Measurements from ENCODE around the gene SCARB1. TPM values are rescaled to one million over a fixed set of nuclear protein-coding genes. Genes with fewer than 3 reads are reported as not detected.
A peak's percentile ranks its signal among the peaks of the same experiment; 100 is the strongest.
"Not testable (repeated sequence)": the region's sequence is repeated elsewhere in the genome, so short reads cannot be mapped to it uniquely, and the experiment has no call there.

SCARB1 gene, protein sequence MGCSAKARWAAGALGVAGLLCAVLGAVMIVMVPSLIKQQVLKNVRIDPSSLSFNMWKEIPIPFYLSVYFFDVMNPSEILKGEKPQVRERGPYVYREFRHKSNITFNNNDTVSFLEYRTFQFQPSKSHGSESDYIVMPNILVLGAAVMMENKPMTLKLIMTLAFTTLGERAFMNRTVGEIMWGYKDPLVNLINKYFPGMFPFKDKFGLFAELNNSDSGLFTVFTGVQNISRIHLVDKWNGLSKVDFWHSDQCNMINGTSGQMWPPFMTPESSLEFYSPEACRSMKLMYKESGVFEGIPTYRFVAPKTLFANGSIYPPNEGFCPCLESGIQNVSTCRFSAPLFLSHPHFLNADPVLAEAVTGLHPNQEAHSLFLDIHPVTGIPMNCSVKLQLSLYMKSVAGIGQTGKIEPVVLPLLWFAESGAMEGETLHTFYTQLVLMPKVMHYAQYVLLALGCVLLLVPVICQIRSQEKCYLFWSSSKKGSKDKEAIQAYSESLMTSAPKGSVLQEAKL
- 7.8 TPM for total RNA-seq
- 39.6 TPM for polyA plus RNA-seq

DNA sequence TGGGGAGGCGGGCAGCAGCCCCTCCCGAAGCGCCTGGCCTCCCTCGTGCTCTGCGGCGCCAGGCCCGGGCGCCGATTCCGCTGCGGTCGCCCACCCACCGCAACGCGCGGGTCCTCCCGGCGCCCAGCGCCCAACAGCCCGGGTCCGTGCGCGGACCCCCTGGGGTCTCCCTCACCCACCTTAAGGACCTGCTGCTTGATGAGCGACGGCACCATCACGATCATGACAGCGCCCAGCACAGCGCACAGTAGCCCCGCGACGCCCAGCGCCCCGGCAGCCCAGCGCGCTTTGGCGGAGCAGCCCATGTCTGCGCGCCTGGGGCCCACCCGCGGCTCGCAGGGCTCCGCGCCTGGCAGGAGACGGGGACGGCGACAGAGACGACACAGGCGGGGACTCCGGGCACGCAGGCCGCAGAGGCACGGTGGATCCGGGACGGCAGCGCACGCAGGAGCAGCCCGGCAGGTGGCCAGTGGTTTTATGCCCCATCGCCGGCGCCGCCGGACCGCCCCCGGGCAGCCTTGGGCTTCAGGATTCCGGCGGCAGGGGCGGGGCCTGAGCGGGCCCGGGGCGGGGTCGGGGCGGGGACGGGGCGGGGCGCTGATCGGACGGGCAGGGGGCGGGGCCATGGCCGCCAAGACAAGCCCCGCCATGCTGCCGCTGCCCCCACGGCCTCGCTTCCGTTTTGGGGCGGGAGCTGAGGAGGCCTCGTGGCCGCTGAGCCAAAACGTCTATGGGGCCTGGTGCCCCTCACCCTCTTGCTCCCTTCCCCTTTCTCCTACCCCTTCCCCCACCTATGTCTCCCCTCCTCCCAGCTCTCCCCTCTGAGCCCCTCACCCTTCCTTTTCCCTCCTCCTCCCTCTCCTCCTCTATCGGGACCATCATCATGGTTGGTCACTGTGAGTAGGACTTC, at the start of gene SCARB1:
Gene SCARB1, minus strand, starts transcription at position 449 of the 910 bp plus-strand sequence. Its CDS starts 144 bp downstream, at position 305.
- WGBS = under 1% methylated on average over 89 of the region's 89 CpGs
- peak; percentile 29 for DNase-seq (ENCODE audit: extremely low spot score)
- Histone ChIP-seq H3K4me1 (ENCODE audit: insufficient read depth) (peaks cover 2% of the 10 kb centered on the region), H3K4me3 (ENCODE audit: low read depth, low read length) (peak within 1 kb of the TSS; percentile 76), H3K27ac (ENCODE audit: low read depth) (no peak within 1 kb of the TSS), H3K36me3 (ENCODE audit: insufficient read depth) (no peaks in the 10 kb centered on the region)

DNA sequence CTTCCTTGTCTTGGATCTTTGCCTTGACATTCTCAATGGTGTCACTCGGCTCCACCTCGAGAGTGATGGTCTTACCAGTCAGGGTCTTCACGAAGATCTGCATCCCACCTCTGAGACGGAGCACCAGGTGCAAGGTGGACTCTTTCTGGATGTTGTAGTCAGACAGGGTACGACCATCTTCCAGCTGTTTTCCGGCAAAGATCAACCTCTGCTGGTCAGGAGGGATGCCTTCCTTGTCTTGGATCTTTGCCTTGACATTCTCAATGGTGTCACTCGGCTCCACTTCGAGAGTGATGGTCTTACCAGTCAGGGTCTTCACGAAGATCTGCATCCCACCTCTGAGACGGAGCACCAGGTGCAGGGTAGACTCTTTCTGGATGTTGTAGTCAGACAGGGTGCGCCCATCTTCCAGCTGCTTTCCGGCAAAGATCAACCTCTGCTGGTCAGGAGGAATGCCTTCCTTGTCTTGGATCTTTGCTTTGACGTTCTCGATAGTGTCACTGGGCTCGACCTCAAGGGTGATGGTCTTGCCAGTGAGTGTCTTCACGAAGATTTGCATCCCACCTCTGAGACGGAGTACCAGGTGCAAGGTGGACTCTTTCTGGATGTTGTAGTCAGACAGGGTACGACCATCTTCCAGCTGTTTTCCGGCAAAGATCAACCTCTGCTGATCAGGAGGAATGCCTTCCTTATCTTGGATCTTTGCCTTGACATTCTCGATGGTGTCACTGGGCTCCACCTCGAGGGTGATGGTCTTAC, 49.0 kb upstream of the SCARB1 start:
- not testable (repeated sequence) for H3K27ac ChIP-seq (ENCODE audit: low read depth); H3K4me1 ChIP-seq (ENCODE audit: insufficient read depth)
- 73% methylated on average over 18 of the region's 21 CpGs for WGBS

DNA sequence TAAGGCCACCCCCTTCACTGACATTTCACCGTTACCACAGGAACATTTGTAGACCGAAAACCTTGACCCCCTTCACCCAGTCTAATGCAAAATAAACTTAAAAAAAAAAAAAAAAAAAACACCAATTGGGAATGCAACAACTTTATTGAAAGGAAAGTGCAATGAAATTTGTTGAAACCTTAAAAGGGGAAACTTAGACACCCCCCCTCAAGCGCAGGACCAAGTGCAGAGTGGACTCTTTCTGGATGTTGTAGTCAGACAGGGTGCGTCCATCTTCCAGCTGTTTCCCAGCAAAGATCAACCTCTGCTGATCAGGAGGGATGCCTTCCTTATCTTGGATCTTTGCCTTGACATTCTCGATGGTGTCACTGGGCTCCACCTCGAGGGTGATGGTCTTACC, 47.9 kb upstream of the SCARB1 start:
- H3K4me3 ChIP-seq (ENCODE audit: low read depth, low read length); H3K36me3 ChIP-seq (ENCODE audit: insufficient read depth); H3K27ac ChIP-seq (ENCODE audit: low read depth); DNase-seq (ENCODE audit: extremely low spot score); H3K4me1 ChIP-seq (ENCODE audit: insufficient read depth): not testable (repeated sequence)
- WGBS = 68% methylated on average over 6 of the region's 6 CpGs

More for the DNA sequence above, 49.0 kb upstream of the SCARB1 start:
- not testable (repeated sequence) for DNase-seq (ENCODE audit: extremely low spot score); H3K36me3 ChIP-seq (ENCODE audit: insufficient read depth); H3K4me3 ChIP-seq (ENCODE audit: low read depth, low read length)

DNA sequence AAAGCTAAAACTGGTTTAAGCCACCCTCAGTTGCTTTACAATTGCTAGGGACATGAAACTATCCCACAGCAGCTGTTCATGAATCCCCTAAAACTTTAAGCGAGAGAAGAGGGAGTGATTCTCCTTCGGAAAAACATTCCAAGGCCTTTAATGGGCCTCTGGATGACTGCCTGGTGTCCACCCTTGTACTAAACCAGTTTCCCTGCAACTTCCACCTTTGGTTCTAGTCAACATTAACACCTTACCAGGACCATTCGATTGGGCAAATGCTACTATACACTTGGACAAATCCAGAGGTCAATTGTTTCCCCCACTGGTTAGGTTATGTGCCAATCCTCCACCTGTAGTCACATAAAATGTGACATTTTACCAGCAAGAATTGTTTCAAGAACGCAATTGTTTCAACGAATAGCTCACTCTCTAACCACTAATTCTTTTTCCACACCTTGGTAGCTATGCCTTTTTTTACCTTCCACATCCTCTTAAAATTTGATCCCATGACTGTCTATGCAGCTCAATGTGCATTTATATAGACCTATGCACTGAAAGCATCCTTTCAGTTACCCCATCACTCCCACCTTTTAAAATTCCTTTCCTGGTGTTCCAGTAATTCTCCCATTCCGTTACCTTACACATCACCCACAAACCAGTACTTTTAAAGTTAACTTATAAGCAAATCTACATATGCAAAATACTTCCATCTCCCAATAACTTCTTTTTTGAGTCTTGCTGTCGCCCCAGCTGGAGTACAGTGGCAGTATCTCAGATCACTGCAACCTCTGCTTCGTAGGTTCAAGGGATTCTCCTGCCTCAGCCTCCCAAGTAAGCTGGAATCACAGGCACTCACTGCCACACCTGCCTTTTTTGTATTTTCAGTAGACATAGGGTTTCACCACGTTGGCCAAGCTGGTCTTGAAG, 47.2 kb upstream of the SCARB1 start:
- Histone ChIP-seq H3K4me3 (ENCODE audit: low read depth, low read length) (no peak overlapping the region), H3K27ac (ENCODE audit: low read depth) (no peak overlapping the region), H3K4me1 (ENCODE audit: insufficient read depth) (no peaks in the 10 kb centered on the region), H3K36me3 (ENCODE audit: insufficient read depth) (peaks cover 1% of the 10 kb centered on the region)
- DNase-seq (ENCODE audit: extremely low spot score) = no peak
- 63% methylated on average over 9 of the region's 9 CpGs for WGBS

DNA sequence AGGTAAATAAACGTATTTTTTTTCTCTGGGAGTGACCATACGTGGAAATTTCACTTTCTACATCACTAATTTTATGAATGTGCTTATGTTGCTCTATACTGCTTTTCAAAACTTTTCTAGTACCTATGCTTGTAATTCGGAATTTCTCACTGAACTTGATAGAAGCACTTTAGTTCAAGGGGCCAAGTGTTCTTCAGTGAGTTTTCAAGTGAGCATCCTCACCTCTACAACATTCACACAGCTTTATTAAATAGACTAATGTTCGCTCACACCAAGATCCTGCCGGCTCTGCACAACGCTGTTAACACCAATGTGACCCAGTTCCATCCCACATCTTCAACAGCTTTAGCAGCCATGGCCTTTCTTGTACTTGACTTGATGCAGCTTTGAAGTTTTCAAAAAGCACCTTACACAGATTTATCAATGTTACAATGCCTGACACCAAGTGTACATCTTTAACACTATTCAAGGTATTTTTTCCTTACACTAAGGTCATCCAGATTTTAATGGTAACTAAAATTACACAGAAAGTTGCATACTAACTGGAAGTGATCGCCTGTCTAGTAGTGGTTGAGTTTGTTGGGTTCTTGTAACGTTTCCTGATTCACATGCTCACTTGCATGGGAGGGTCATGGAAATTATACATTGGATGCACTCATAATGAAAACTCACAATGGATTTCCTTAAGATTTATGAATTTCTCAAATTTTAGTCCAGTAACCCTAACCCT, 46.3 kb upstream of the SCARB1 start:
- Histone ChIP-seq H3K27ac (ENCODE audit: low read depth) (no peak overlapping the region), H3K4me1 (ENCODE audit: insufficient read depth) (no peaks in the 10 kb centered on the region), H3K36me3 (ENCODE audit: insufficient read depth) (peaks cover 1% of the 10 kb centered on the region), H3K4me3 (ENCODE audit: low read depth, low read length) (no peak overlapping the region)
- DNase-seq (ENCODE audit: extremely low spot score) = no peak
- WGBS = 64% methylated on average over 8 of the region's 8 CpGs

DNA sequence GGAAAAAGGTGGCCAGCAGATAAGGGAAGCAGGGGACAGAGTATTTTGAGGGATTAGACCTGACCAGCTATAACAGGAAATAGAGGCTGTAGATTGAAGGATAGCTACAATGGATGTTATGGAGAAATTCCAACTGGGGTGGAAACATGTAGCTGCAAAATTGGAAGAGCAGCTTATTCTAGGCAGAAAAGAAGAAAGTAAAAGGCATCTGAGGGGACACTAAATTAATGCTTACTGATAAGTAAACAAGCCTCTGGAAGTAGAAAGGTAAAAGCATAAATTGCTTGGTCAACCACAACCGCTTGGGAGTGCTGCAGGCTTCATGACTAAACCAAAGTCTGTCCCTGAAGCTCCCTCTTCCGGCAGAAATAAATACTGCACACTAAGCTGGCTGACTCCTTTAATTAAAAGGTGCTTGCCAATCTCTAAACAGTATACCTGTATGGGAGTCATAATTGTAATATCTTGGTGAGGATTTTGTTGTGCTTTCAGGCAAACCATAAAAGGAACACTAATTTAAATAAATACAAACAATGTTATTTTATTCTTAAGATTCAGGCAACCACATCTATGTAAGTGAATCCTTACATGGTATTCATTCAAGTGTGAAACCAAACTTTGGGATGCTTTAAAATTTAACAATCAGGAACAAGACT, 43.1 kb upstream of the SCARB1 start:
- peak; percentile 90 for DNase-seq (ENCODE audit: extremely low spot score)
- H3K36me3 ChIP-seq (ENCODE audit: insufficient read depth) = no peaks in the 10 kb centered on the region
- under 1% methylated on average over 2 of the region's 2 CpGs for WGBS
- H3K4me3 ChIP-seq (ENCODE audit: low read depth, low read length) = no peak overlapping the region
- H3K27ac ChIP-seq (ENCODE audit: low read depth) = no peak overlapping the region
- H3K4me1 ChIP-seq (ENCODE audit: insufficient read depth) = no peaks in the 10 kb centered on the region

DNA sequence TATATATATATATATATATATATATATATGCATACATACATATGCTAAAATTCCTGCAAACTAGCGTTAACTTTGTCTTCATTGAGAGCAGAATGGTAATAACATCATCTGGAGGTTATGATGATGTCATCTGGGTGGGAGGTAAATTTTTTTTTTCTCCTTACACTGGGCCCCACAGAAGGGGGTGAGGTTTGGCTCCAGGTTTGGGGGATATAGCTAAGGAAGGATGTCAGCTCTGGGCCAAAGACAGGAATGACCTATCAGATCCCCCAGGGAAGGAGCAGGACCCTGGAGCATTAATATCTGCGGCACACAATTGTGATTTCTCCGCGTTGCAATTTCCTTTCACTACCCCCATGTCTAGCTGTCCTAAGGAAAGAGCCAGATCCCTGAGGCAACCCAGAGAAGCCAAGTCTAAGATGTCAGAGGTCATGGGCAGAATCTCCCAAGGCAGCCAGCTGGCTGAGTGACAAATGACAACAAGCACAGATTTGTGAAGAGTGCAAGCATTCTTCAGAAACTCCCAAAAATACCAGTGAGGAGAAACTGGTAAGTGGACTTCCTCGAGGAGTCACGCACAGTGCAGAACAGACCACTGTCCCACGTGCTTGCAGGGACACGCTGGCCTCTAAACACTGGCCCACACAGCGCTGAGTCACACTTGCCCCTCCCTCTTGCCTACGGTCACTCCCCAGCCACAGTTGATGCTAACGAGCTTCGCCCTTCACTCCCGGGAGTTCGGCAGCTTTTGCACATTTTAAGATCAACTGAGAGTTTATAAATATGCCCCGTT, 40.8 kb upstream of the SCARB1 start:
- H3K4me3 ChIP-seq (ENCODE audit: low read depth, low read length) = no peak overlapping the region
- peak overlapping the region; percentile 57 for H3K27ac ChIP-seq (ENCODE audit: low read depth)
- H3K4me1 ChIP-seq (ENCODE audit: insufficient read depth) = no peaks in the 10 kb centered on the region
- WGBS = 20% methylated on average over 15 of the region's 15 CpGs
- H3K36me3 ChIP-seq (ENCODE audit: insufficient read depth) = no peaks in the 10 kb centered on the region
- DNase-seq (ENCODE audit: extremely low spot score) = no peak

DNA sequence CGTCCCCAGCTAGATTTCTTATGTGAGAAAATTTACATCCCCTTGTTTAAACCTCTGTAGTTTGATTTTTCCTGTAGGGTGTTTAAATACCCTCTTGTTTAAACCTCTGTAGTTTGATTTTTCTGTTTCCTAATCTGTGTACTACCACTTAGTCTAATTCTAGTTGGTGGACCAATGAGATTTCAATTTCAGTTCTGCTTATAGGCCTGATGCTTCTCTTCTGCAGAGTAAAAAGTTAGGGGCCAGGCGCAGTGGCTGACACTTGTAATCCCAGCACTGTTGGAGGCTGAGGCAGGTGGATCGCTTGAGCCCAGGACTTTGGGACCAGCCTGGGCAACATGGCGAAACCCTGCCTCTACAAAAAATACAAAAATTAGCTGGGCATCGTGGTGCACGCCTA, 39.3 kb upstream of the SCARB1 start:
- Histone ChIP-seq H3K4me3 (ENCODE audit: low read depth, low read length) (no peak overlapping the region), H3K27ac (ENCODE audit: low read depth) (no peak overlapping the region), H3K36me3 (ENCODE audit: insufficient read depth) (no peaks in the 10 kb centered on the region), H3K4me1 (ENCODE audit: insufficient read depth) (no peaks in the 10 kb centered on the region)
- WGBS = 94% methylated on average over 6 of the region's 6 CpGs
- DNase-seq (ENCODE audit: extremely low spot score) = no peak

DNA sequence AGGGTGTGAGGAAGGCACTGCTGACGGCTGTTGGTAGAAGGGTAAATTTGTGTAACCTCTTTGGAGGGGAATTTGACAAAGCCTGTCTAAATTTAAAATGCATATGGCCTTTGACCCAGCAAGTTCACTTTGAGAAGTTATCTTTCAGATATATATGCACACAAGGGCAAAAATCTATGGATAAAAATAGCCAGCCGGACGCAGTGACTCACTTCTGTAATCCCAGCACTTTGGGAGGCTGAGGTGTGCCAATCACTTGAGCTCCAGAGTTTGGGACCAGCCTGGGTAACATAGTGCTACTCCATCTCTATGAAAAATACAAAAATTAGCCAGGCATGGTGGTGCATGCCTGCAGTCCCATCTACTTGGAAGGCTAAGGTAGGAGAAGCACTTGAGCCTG, 37.3 kb upstream of the SCARB1 start:
- Histone ChIP-seq H3K4me3 (ENCODE audit: low read depth, low read length) (no peak overlapping the region), H3K36me3 (ENCODE audit: insufficient read depth) (no peaks in the 10 kb centered on the region), H3K27ac (ENCODE audit: low read depth) (no peak overlapping the region), H3K4me1 (ENCODE audit: insufficient read depth) (no peaks in the 10 kb centered on the region)
- DNase-seq (ENCODE audit: extremely low spot score) = no peak
- 68% methylated on average over 3 of the region's 3 CpGs for WGBS

DNA sequence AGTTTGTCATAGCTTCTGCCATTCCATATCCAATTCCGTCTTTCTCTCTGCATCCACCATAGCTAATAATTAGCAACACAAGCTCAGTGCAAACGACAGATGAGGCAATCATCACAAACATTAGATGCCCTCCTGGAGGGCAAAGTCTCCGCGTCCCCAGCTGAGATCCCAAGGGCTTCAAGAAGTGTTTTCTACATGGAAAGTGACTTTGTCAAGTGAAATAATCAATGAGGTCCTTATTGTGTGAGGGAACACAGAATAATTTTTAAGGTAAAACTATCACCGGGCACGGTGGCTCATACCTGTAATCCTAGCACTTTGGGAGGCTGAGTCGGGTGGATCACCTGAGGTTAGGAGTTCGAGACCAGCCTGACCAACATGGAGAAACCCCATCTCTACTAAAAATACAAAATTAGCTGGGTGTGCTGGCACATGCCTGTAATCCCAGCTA, 36.7 kb upstream of the SCARB1 start:
- WGBS = 91% methylated on average over 8 of the region's 8 CpGs
- not testable (repeated sequence) for H3K36me3 ChIP-seq (ENCODE audit: insufficient read depth); H3K4me3 ChIP-seq (ENCODE audit: low read depth, low read length); H3K27ac ChIP-seq (ENCODE audit: low read depth); DNase-seq (ENCODE audit: extremely low spot score); H3K4me1 ChIP-seq (ENCODE audit: insufficient read depth)

DNA sequence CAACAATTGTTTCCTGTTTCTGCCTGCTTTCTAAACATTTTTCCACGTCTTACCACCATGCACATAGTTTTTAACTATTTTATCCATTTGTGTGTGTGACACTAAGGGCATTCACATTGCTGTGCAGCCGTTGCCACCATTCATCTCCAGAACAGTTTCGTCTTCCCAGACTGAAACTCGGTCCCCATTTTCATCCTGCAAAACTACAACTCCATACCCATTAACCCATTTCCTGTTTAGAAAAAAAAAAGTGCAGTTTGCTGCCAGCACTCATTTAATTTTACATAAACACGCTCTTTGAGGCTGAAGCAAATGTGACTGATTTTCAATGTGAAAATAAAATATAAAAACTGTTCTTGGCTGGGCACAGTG, 35.2 kb upstream of the SCARB1 start:
- 39% methylated on average over 5 of the region's 5 CpGs for WGBS
- H3K36me3 ChIP-seq (ENCODE audit: insufficient read depth) = no peaks in the 10 kb centered on the region
- H3K27ac ChIP-seq (ENCODE audit: low read depth) = no peak overlapping the region
- no peak for DNase-seq (ENCODE audit: extremely low spot score)
- no peaks in the 10 kb centered on the region for H3K4me1 ChIP-seq (ENCODE audit: insufficient read depth)
- H3K4me3 ChIP-seq (ENCODE audit: low read depth, low read length) = no peak overlapping the region
